Activated T-cell treated with anti-CD3 and anti-CD28 coated beads, Interleukin-2, amount 50 U/mL, for 72 hours (primary cell): ENCODE measurements around the gene TRIM59. TPM values are rescaled to one million over a fixed set of nuclear protein-coding genes. Genes with fewer than 3 reads are reported as not detected.

Experiments
- ATAC-seq, 2 donors: fragments of 150-1000 bp; cut with Tn5 transposase; replicated peaks in 1 of 2; 2 replicates each; pipeline ENCODE4 v1.10.0; 2021; ENCODE audit warnings: moderate library complexity in 2 of 2, mild to moderate bottlenecking in 1 of 2
- DNase-seq, 2 donors: peaks; one replicate each; pipeline ENCODE4 v3.0.0; 2021 to 2022; ENCODE audit warnings: mixed read lengths in 1 of 2
- H3K27ac Mint-ChIP-seq: one replicate; pipeline ENCODE4 v1.8.0; 2022; ENCODE audit warnings: mild to moderate bottlenecking, moderate library complexity, mixed read lengths
- H3K27me3 Mint-ChIP-seq: one replicate; pipeline ENCODE4 v1.8.0; 2022; ENCODE audit warnings: low read depth, mixed read lengths
- H3K36me3 Mint-ChIP-seq, 2 donors: one replicate each; pipeline ENCODE4 v1.8.0; 2022; ENCODE audit warnings: mixed read lengths in 2 of 2, mild to moderate bottlenecking in 1 of 2; ENCODE audit not compliant: insufficient read depth in 2 of 2
- H3K4me1 Mint-ChIP-seq: one replicate; pipeline ENCODE4 v1.8.0; 2022; ENCODE audit warnings: low read depth, mixed read lengths
- H3K4me3 Mint-ChIP-seq, 2 donors: one replicate each; pipeline ENCODE4 v1.8.0; 2022; ENCODE audit warnings: mild to moderate bottlenecking in 2 of 2, mixed read lengths in 2 of 2, moderate library complexity in 2 of 2
- H3K9me3 Mint-ChIP-seq, 2 donors: one replicate each; pipeline ENCODE4 v1.8.0; 2022; ENCODE audit warnings: mixed read lengths in 2 of 2
- total RNA-seq, 2 donors: library from RNA; stranded (reverse); gene quantifications; one replicate each; pipeline ENCODE4 v1.2.3, GENCODE V29; 2022

The TRIM59 gene
- total RNA-seq, 2 donors from 2014 or later = 39.9 to 41.8 TPM

DNA sequence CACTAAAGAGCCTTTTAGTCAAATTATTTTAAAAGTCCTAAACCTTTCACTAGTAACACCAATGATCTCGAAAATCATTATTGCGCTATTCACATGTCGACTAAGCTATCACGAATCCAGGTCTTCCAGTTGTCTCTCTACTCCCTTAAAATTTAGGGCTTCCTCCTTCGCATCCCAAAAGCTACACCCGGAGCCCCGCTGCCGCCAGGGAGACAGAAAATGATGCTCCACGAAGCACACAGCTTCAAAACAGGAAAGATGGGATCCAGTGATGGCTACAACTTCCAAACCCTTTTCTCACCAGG, 50.8 kb downstream of the TRIM59 start:
- Mint-ChIP-seq H3K4me3 (peak overlapping the region; percentile 96 to 98), H3K4me1 (peaks cover 61% of the 10 kb centered on the region), H3K27me3 (no peaks in the 10 kb centered on the region), H3K9me3 (no peaks in the 10 kb centered on the region), H3K36me3 (peaks cover 24 to 26% of the 10 kb centered on the region in 2 donors), H3K27ac (peak overlapping the region; percentile 99)
- ATAC-seq = no peak
- DNase-seq = no peak

GRCh38 chr3:160395297-160395696, 54.3 kb downstream of the TRIM59 start:
- Mint-ChIP-seq H3K4me1 (peaks cover 35% of the 10 kb centered on the region), H3K36me3 (peaks cover 9 to 10% of the 10 kb centered on the region in 2 donors), H3K27ac (no peak overlapping the region), H3K4me3 (no peak overlapping the region), H3K9me3 (no peaks in the 10 kb centered on the region), H3K27me3 (no peaks in the 10 kb centered on the region)
- ATAC-seq (no peak), DNase-seq (no peak)

DNA sequence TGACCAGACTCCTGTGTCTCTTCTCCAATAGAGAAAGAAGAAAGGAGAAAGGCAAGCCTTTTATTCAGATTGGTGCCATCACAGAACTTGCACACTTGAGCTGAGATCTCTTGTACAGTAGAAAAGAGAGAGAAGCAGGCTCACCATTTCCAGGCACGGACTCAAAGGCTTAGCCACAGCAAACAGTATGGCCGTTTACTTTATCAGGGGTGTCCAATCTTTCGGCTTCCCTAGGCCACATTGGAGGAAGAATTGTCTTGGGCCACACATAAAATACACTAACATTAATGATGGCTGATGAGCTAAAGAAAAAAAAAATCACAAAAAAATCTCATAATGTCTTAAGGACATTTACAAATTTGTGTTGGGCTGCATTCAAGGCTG, 55.6 kb downstream of the TRIM59 start:
- Mint-ChIP-seq H3K4me3 (no peak overlapping the region), H3K27me3 (no peaks in the 10 kb centered on the region), H3K36me3 (peaks cover 2 to 4% of the 10 kb centered on the region in 2 donors), H3K4me1 (peaks cover 30% of the 10 kb centered on the region), H3K27ac (no peak overlapping the region), H3K9me3 (no peaks in the 10 kb centered on the region)
- ATAC-seq (no peak), DNase-seq (no peak)

- no peak overlapping the region for H3K27ac Mint-ChIP-seq
- H3K4me3 Mint-ChIP-seq = no peak overlapping the region
- H3K27me3 Mint-ChIP-seq = no peaks in the 10 kb centered on the region
- H3K9me3 Mint-ChIP-seq = no peaks in the 10 kb centered on the region
- H3K4me1 Mint-ChIP-seq = peaks cover 24% of the 10 kb centered on the region
- ATAC-seq (no peak), DNase-seq (no peak)
- no peaks in the 10 kb centered on the region for H3K36me3 Mint-ChIP-seq
Measured at GRCh38 chr3:160393346-160394008, 56.1 kb downstream of the TRIM59 start.

- H3K4me3 Mint-ChIP-seq = no peak overlapping the region
- no peak overlapping the region for H3K27ac Mint-ChIP-seq
- no peaks in the 10 kb centered on the region for H3K36me3 Mint-ChIP-seq
- DNase-seq (no peak), ATAC-seq (no peak)
- no peaks in the 10 kb centered on the region for H3K9me3 Mint-ChIP-seq
- H3K4me1 Mint-ChIP-seq = peaks cover 18% of the 10 kb centered on the region
- H3K27me3 Mint-ChIP-seq = no peaks in the 10 kb centered on the region
Measured at GRCh38 chr3:160392798-160393197, 56.8 kb downstream of the TRIM59 start.

GRCh38 chr3:160390565-160391138, 58.9 kb downstream of the TRIM59 start:
- ATAC-seq = no peak
- H3K27me3 Mint-ChIP-seq = no peaks in the 10 kb centered on the region
- no peak overlapping the region for H3K4me3 Mint-ChIP-seq
- H3K4me1 Mint-ChIP-seq = peaks cover 7% of the 10 kb centered on the region
- no peaks in the 10 kb centered on the region for H3K9me3 Mint-ChIP-seq
- no peak overlapping the region for H3K27ac Mint-ChIP-seq
- no peak for DNase-seq
- H3K36me3 Mint-ChIP-seq = no peaks in the 10 kb centered on the region

Other genes with a start within 250 kb of the TRIM59 start
- under 1 TPM; 0.09 to 0.10 TPM for gene C3orf80, start 224.4 kb downstream of the TRIM59 start, total RNA-seq
- 10 to 100 TPM; 22.2 to 22.7 TPM for gene IFT80, start 50.6 kb downstream of the TRIM59 start, total RNA-seq
- 100 to 1,000 TPM; 167 to 206 TPM for gene SMC4, start 50.1 kb downstream of the TRIM59 start, total RNA-seq
- gene KPNA4, start 115.8 kb upstream of the TRIM59 start, total RNA-seq = 10 to 100 TPM; 64.8 to 78.0 TPM
- gene ARL14, start 227.4 kb upstream of the TRIM59 start, total RNA-seq = not detected